GM13976 (cell line): ENCODE measurements around the gene RBM27.
"Not testable (repeated sequence)": the region's sequence is repeated elsewhere in the genome, so short reads cannot be mapped to it uniquely, and the experiment has no call there.

Experiments
- DNase-seq: peaks from one replicate; pipeline ENCODE4 v3.0.0; 2012; ENCODE audit warnings: low spot score
- in situ Hi-C: fragments of 300-500 bp; cut with MboI; formaldehyde crosslinking; loops from one replicate; pipeline ENCODE4 v1.12.0; 2022; ENCODE audit warnings: low sequenced_read_pairs, mixed read lengths, inconsistent platforms; ENCODE audit not compliant: unreplicated experiment
- TF ChIP-seq, protein P1 (sequence below): IDR thresholded peaks from 2 replicates; pipeline ENCODE4 v1.5.1; 2012; ENCODE audit warnings: borderline replicate concordance, mild to moderate bottlenecking; ENCODE audit not compliant: insufficient read depth; ENCODE audit errors: extremely low read depth, missing control alignments, control extremely low read depth

RBM27 gene

DNA sequence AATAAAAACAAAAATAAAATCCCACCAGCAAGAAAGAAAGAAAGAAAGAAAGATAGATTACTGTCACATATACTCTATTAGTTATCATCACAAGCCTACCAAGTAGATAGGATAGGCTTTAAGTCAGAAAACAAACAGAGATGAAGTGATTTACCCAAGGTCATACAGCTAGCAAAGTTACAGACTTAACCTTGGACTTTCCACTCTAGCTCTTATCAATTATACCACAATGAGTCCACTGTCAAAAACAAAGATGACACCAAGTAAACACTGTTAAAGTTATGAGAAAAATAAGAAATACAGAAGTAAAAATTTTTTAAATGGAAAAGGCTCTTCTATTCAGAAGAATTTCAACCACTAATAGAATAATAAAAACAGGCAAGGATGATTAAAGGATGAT is 34.3 kb upstream of the RBM27 start:
- in situ Hi-C loops, result no loop called here
- no peak for DNase-seq
- TF ChIP-seq, protein P1, sequence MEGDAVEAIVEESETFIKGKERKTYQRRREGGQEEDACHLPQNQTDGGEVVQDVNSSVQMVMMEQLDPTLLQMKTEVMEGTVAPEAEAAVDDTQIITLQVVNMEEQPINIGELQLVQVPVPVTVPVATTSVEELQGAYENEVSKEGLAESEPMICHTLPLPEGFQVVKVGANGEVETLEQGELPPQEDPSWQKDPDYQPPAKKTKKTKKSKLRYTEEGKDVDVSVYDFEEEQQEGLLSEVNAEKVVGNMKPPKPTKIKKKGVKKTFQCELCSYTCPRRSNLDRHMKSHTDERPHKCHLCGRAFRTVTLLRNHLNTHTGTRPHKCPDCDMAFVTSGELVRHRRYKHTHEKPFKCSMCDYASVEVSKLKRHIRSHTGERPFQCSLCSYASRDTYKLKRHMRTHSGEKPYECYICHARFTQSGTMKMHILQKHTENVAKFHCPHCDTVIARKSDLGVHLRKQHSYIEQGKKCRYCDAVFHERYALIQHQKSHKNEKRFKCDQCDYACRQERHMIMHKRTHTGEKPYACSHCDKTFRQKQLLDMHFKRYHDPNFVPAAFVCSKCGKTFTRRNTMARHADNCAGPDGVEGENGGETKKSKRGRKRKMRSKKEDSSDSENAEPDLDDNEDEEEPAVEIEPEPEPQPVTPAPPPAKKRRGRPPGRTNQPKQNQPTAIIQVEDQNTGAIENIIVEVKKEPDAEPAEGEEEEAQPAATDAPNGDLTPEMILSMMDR, result no peak

DNA sequence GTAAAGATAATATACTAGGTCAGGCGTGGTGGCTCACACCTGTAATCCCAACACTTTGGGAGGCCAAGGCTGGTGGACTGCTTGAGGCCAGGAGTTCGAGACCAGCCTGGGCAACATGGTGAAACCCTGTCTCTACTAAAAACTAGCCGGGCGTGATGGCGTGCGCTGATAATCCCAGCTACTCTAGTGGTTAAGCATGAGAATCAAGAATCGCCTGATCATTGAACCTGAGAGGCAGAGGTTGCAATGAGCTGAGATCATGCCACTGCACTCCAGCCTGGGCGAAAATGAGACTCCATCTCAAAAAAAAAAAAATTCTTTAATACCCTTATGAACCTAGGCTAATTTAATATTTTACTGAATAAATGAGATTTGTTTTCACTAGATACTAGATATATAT is 30.4 kb upstream of the RBM27 start:
- in situ Hi-C loops, DNase-seq: not testable (repeated sequence)

DNA sequence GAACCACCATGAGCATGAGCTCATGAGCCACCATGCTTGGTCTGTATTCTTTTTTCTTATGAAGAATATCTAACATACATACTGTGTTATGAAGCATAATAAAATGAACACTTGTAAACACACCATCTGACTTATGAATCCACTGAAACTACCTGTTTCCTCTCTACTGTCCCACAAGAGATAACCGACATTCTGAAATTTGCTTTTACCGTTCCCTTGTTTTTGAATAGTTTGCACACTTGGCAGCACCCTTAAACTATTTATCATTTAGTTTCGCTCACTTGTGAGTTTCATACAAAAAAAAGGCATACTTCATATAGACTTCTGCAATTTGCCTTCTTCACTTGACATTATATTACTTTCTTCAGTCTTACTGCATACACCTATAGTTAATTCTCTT is 29.8 kb upstream of the RBM27 start:
- TF ChIP-seq, protein P1, result no peak
- DNase-seq, result peak; percentile 55
- in situ Hi-C loops, result no loop called here

DNA sequence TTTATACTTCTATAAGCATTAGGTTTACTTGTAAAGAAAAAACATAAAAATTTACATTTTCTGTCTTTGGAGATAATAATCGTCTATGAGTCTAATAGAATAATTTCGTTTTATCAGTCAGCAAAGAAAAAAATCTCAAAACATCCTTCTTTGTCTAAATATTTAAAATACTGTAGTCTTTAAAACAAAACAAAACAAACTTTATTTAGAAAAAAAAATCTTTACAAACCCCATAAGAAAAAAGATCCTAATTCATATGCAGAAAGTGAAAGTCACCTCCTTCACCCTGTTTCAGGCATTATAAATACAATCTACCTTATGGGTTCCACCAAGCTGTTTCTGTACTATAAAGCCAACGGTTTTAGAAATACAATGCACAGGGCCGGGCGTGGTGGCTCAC is 26.6 kb upstream of the RBM27 start:
- TF ChIP-seq, protein P1, result no peak
- no peak for DNase-seq
- in situ Hi-C loops, result no loop called here

DNA sequence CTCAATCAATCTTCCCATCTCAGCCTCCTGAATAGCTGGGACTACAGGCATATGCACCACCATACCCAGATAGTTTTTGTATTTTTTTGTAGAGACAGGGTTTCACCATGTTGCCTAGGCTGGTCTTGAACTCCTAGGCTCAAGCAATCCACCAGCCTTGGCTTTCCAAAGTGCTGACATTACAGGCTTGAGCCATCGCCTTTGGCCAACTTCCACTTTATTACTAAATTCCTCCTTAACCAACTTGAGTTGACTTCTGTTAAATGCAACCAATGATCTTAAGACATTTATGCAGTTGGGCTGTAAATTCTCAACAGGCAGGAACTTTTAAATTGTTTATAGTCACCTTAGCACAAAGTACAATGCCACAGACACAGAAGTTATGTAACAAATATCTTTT is 23.7 kb upstream of the RBM27 start:
- TF ChIP-seq, protein P1, result no peak
- in situ Hi-C loops, result no loop called here

DNA sequence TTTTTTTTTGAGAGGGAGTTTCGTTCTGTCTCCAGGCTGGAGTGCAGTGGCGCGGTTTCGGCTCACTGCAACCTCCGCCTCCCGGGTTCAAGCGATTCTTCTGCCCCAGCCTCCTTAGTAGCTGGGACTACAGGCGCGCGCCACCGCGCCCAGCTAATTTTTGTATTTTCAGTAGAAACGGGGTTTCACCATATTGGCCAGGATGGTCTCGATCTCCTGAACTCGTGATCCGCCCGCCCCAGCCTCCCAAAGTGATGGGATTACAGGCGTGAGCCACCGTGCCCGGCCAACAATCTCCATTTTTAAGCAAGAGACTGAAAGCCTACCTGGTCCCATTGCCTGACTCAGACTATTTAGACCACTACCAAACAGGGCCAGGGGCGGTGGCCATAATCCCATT is 20.0 kb upstream of the RBM27 start:
- in situ Hi-C loops, DNase-seq: not testable (repeated sequence)

More for the DNA sequence above, 23.7 kb upstream of the RBM27 start:
- no peak for DNase-seq

DNA sequence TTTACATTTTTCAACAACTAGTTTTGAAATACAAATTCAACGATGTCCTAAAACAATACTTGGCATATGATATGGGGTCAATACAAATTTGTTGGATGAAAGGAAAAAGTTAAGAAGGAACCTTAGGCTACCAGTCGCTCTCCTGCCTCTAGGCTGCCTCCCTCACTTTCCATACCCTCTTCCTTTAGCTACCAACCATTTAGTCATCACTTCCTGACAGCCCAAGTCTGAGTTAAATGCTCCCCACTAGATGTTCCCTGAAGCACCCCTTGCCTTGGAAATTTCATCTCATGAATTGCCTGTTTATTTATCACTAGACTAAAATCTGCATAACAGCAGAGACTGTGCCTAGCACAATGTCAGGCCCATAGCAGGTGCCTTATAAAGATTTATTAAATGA is 18.2 kb upstream of the RBM27 start:
- in situ Hi-C loops, result no loop called here
- no peak for DNase-seq
- TF ChIP-seq, protein P1, result no peak

DNA sequence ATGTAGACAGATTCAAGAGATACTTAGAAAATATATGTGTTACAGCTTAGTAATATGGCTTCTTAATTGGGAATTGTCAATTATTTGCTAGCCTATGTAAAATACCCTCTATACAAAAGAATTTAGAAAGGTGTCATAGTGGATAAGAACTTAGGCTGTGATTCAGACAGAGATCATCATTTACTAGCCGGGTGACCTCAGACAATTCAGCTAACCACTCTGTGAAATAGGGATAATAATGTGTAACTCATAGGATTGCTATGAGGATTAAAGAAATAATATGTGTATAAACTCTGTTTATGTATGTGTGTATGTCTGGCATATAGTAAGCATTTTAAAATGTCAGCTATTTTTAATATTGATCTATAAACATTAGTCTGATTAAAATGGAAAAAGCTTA is 15.0 kb upstream of the RBM27 start:
- no peak for DNase-seq
- TF ChIP-seq, protein P1, result no peak

More for the DNA sequence above, 15.0 kb upstream of the RBM27 start:
- in situ Hi-C loops, result no loop called here
